Tibial nerve (tissue), 4 donors: ENCODE results near the gene PTGES3. TPM values are rescaled to one million over a fixed set of nuclear protein-coding genes. Genes with fewer than 3 reads are reported as not detected.

Experiments used
- DNase-seq, 2 donors: peaks; one replicate each; pipeline ENCODE4 v3.0.0-alpha.2; 2019; ENCODE audit warnings: low spot score in 2 of 2
- H3K27ac ChIP-seq, 4 donors: fragments of 200-600 bp; sonication (generic) in 3 of 4; one replicate each; pipeline ENCODE4 v1.5.1; 2017 to 2019; ENCODE audit warnings: mild to moderate bottlenecking in 1 of 4
- H3K27me3 ChIP-seq, 2 donors: fragments of 200-600 bp; sonication (generic) in 1 of 2; one replicate each; pipeline versions ENCODE4 v1.5.1 to v1.6.0; 2017 to 2019
- H3K36me3 ChIP-seq, 3 donors: fragments of 200-600 bp; sonication (generic); one replicate each; pipeline ENCODE4 v1.5.1; 2018 to 2019
- H3K4me1 ChIP-seq, 4 donors: fragments of 200-600 bp; sonication (generic) in 3 of 4; one replicate each; pipeline ENCODE4 v1.5.1; 2017 to 2019
- H3K4me3 ChIP-seq, 4 donors: fragments of 200-600 bp; sonication (generic) in 3 of 4; one replicate each; pipeline ENCODE4 v1.5.1; 2017 to 2019; ENCODE audit warnings: mild to moderate bottlenecking in 1 of 4, moderate library complexity in 1 of 4
- H3K9me3 ChIP-seq, 4 donors: fragments of 200-600 bp; sonication (generic) in 3 of 4; one replicate each; pipeline ENCODE4 v1.5.1; 2017 to 2019
- EP300 ChIP-seq, 2 donors: sonication (generic); formaldehyde crosslinking; IDR thresholded peaks; one replicate each; pipeline ENCODE4 v1.6.1; 2017; ENCODE audit warnings: antibody characterized with exemption in 2 of 2, mild to moderate bottlenecking in 1 of 2
- POLR2A ChIP-seq, 2 donors: fragments of 450-650 bp; IDR thresholded peaks; one replicate each; pipeline ENCODE4 v1.6.1; 2017; ENCODE audit warnings: antibody characterized with exemption in 2 of 2, mild to moderate bottlenecking in 2 of 2, moderate library complexity in 2 of 2
- WGBS, 2 donors: methylation state at CpG; one replicate each; pipeline ENCODE4 v1.1.5; 2018; 5-methylcytosine and 5-hydroxymethylcytosine counted together
- small RNA-seq: library from RNA; depleted of rRNA; stranded (forward); fragments of <200 nt; gene quantifications from one replicate; pipeline ENCODE3, GENCODE V24; 2016
- total RNA-seq, 4 donors: library from RNA; depleted of rRNA; stranded (reverse); fragments of >200 nt; gene quantifications; one replicate each; pipeline ENCODE4 v1.1.0, GENCODE V29; 2016
- TF ChIP-seq, protein P1 (sequence below), 5 experiments: fragments of 200-600 bp in 3 of 5; fragments of 450-650 bp in 2 of 5; sonication (generic) in 3 of 5; IDR thresholded peaks; one replicate each; pipeline ENCODE4 v1.5.1; 2016 to 2019; ENCODE audit warnings: antibody characterized with exemption in 5 of 5, mild to moderate bottlenecking in 3 of 5, moderate library complexity in 2 of 5

Gene PTGES3
- total RNA-seq, 4 donors from 2014 or later, result 71.0 to 84.0 (median 77.2) TPM

DNA sequence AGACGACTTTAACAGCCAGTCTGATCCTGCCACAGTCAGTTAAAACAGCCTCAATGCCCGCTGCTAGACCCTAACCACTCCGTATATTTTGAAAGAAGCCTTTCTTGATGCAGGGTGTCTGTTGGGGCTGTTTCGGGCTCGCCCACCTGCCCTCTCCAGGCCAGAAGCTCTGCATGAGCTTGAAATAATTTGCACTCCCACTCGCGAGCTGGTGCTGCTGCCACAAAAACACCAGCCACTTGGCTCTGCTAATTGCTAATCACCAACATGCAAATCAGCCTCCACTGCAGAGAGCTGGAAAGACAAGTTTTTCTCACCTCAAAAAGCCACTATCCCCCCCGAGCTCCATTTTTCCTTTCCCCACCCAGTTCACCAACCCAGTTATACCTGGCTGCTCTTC lies 73.5 kb downstream of the PTGES3 start:
- 54 to 76% methylated on average over 8 of the region's 8 CpGs for WGBS, 2 donors
- no peak for DNase-seq
- Histone ChIP-seq H3K27me3 (no peaks in the 10 kb centered on the region), H3K27ac (no peak overlapping the region), H3K4me1 (peaks cover 0 to 29% (median 0%) of the 10 kb centered on the region in 4 donors), H3K36me3 (peaks cover 16 to 92% (median 50%) of the 10 kb centered on the region in 3 donors), H3K4me3 (no peak overlapping the region), H3K9me3 (no peaks in the 10 kb centered on the region)
- no peak for TF ChIP-seq EP300 (IDR thresholded peaks at IDR 0.05)
- TF ChIP-seq, protein P1, sequence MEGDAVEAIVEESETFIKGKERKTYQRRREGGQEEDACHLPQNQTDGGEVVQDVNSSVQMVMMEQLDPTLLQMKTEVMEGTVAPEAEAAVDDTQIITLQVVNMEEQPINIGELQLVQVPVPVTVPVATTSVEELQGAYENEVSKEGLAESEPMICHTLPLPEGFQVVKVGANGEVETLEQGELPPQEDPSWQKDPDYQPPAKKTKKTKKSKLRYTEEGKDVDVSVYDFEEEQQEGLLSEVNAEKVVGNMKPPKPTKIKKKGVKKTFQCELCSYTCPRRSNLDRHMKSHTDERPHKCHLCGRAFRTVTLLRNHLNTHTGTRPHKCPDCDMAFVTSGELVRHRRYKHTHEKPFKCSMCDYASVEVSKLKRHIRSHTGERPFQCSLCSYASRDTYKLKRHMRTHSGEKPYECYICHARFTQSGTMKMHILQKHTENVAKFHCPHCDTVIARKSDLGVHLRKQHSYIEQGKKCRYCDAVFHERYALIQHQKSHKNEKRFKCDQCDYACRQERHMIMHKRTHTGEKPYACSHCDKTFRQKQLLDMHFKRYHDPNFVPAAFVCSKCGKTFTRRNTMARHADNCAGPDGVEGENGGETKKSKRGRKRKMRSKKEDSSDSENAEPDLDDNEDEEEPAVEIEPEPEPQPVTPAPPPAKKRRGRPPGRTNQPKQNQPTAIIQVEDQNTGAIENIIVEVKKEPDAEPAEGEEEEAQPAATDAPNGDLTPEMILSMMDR (IDR thresholded peaks at IDR 0.05), result no peak
- no peak for TF ChIP-seq POLR2A (IDR thresholded peaks at IDR 0.05)

Small RNA genes within 50 kb of the gene (small RNA-seq; reads per million reads assigned to genes)
- not detected for gene RN7SL809P
- 26,412 reads per million, percentile 100 among the genes with 10 or more reads in this experiment for gene SNORD59A

Other genes with a start within 250 kb of the PTGES3 start
- gene TIMELESS, start 238.9 kb downstream of the PTGES3 start, total RNA-seq, result 1 to 10 TPM; 3.6 to 5.1 (median 4.2) TPM
- not detected for gene MIP, start 233.6 kb downstream of the PTGES3 start, total RNA-seq
- 1 to 10 TPM; 2.4 to 3.1 (median 2.8) TPM for gene SPRYD4, start 219.7 kb downstream of the PTGES3 start, total RNA-seq
- 1 to 10 TPM in 3 of 4 donors, not detected in 1; 2.1 to 3.1 (median 2.1) TPM for gene GLS2, start 200.1 kb downstream of the PTGES3 start, total RNA-seq
- gene RBMS2, start 166.5 kb downstream of the PTGES3 start, total RNA-seq, result 10 to 100 TPM; 22.8 to 39.0 (median 31.8) TPM
- gene BAZ2A, start 58.0 kb downstream of the PTGES3 start, total RNA-seq, result 100 to 1,000 TPM; 117 to 178 (median 159) TPM
- gene ATP5F1B, start 42.3 kb downstream of the PTGES3 start, total RNA-seq, result 100 to 1,000 TPM; 293 to 326 (median 296) TPM
- gene NACA, start 37.0 kb upstream of the PTGES3 start, total RNA-seq, result 1,000 to 10,000 TPM in 1 of 4 donors, 100 to 1,000 TPM in 3; 829 to 1,085 (median 948) TPM
- gene PRIM1, start 64.0 kb upstream of the PTGES3 start, total RNA-seq, result 10 to 100 TPM in 1 of 4 donors, 1 to 10 TPM in 3; 2.4 to 10.1 (median 6.1) TPM
- gene HSD17B6, start 75.0 kb upstream of the PTGES3 start, total RNA-seq, result 1 to 10 TPM in 2 of 4 donors, under 1 TPM in 1, not detected in 1; 0.20 to 1.2 (median 1.0) TPM
- not detected for gene SDR9C7, start 246.1 kb upstream of the PTGES3 start, total RNA-seq